ENCODE results near the gene LAMA4.

GRCh38 chr6:112207776-112208175 is 46.6 kb downstream of the LAMA4 start:
- no peak for TF ChIP-seq CTCF (CRISPR knock-in tag; IDR thresholded peaks at IDR 0.05)
- TF ChIP-seq ZNF292 (CRISPR knock-in tag; IDR thresholded peaks at IDR 0.05; ENCODE audit: borderline replicate concordance, low read depth) = no peak
- TF ChIP-seq NFE2L2 (IDR thresholded peaks at IDR 0.05; ENCODE audit: low read length) = no peak
- TF ChIP-seq SNAPC5 (CRISPR knock-in tag; IDR thresholded peaks at IDR 0.05; ENCODE audit: borderline replicate concordance) = no peak
- TF ChIP-seq MED13 (CRISPR knock-in tag; IDR thresholded peaks at IDR 0.05) = no peak
- TF ChIP-seq ZNF383 (CRISPR knock-in tag; IDR thresholded peaks at IDR 0.05; ENCODE audit: borderline replicate concordance) = no peak
